GM19452 (cell line): ENCODE results near the gene DLX5.
"Not testable (repeated sequence)": the region's sequence is repeated elsewhere in the genome, so short reads cannot be mapped to it uniquely, and the experiment has no call there.

Experiments used
- ATAC-seq: cut with Tn5 transposase; IDR thresholded peaks from one replicate; pipeline ENCODE4 v1.9.1; 2021; ENCODE audit not compliant: unreplicated experiment

DLX5 gene

GRCh38 chr7:97024209-97025129 is at the start of gene DLX5:
DLX5 (minus strand) TSS chr7:97024831; CDS start chr7:97024623, 208 bp downstream.
- no peak for ATAC-seq

GRCh38 chr7:97072025-97072424 is 47.4 kb upstream of the DLX5 start:
- ATAC-seq, result not testable (repeated sequence)

- peak; percentile 89 for ATAC-seq
These were observed 40.4 kb upstream of the DLX5 start for GRCh38 chr7:97064972-97065587.

GRCh38 chr7:97064020-97064419 is 39.4 kb upstream of the DLX5 start:
- ATAC-seq, result no peak

GRCh38 chr7:97043281-97043680 is 18.6 kb upstream of the DLX5 start:
- no peak for ATAC-seq

- ATAC-seq, result no peak
These were observed 14.9 kb upstream of the DLX5 start for GRCh38 chr7:97039374-97040065.

GRCh38 chr7:97034213-97034852 is 9.7 kb upstream of the DLX5 start:
- ATAC-seq, result not testable (repeated sequence)

GRCh38 chr7:97027427-97028234 is 3.0 kb upstream of the DLX5 start:
- ATAC-seq, result peak; percentile 86

- ATAC-seq, result peak; percentile 12
These were observed 2.2 kb upstream of the DLX5 start for GRCh38 chr7:97026715-97027426.

GRCh38 chr7:97025983-97026714 is 1.5 kb upstream of the DLX5 start:
- no peak for ATAC-seq

GRCh38 chr7:97025130-97025499 is 484 bp upstream of the DLX5 start:
- ATAC-seq, result no peak

- no peak for ATAC-seq
These were observed 1.9 kb downstream of the DLX5 start for GRCh38 chr7:97022491-97023306.

- no peak for ATAC-seq
These were observed 2.7 kb downstream of the DLX5 start for GRCh38 chr7:97021747-97022490.

GRCh38 chr7:97020996-97021746 is 3.5 kb downstream of the DLX5 start:
- ATAC-seq, result no peak

GRCh38 chr7:97020601-97020995 is 4.0 kb downstream of the DLX5 start:
- ATAC-seq, result no peak

- no peak for ATAC-seq
These were observed 4.9 kb downstream of the DLX5 start for GRCh38 chr7:97019710-97020225.
